ENCODE measurements around the gene OGT. TPM values are rescaled to one million over a fixed set of nuclear protein-coding genes. Genes with fewer than 3 reads are reported as not detected.
"Not testable (repeated sequence)": the region's sequence is repeated elsewhere in the genome, so short reads cannot be mapped to it uniquely, and the experiment has no call there.

OGT gene
- total RNA-seq, 2 experiments from 2014 or later, result 360 to 382 TPM

GRCh38 chrX:71606536-71607216 is 73.8 kb downstream of the OGT start:
- peak; percentile 28 for DNase-seq
- CTCF ChIA-PET, result interaction anchor here (1.0 to 1.6 kb wide), 4 partner anchors 11 to 57 kb away, joined by 3 to 8 read pairs (median 4); no protein-coding TSS in a partner anchor
- H3K27ac Mint-ChIP-seq, result peak overlapping the region; percentile 83
- H3K4me3 Mint-ChIP-seq, result peak overlapping the region; percentile 3
- H3K36me3 Mint-ChIP-seq (ENCODE audit: low read depth), result peaks cover 82% of the 10 kb centered on the region
- POLR2A ChIA-PET, result interaction anchor here (1.1 to 3.6 kb wide), 7 partner anchors 10 to 323 kb away, joined by 3 to 9 read pairs (median 5); partner anchors contain the start of genes CXCR3 and NONO
- H3K9me3 Mint-ChIP-seq, result no peaks in the 10 kb centered on the region
- H3K4me1 Mint-ChIP-seq, result peaks cover 61% of the 10 kb centered on the region
- no peaks in the 10 kb centered on the region for H3K27me3 Mint-ChIP-seq

GRCh38 chrX:71607488-71607887 is 74.6 kb downstream of the OGT start:
- POLR2A ChIA-PET, result interaction anchor here (1.4 to 3.6 kb wide), 3 partner anchors 14 to 73 kb away, joined by 4 to 9 read pairs (median 5); no protein-coding TSS in a partner anchor
- peaks cover 61% of the 10 kb centered on the region for H3K4me1 Mint-ChIP-seq
- peak overlapping the region; percentile 83 for H3K27ac Mint-ChIP-seq
- no peak overlapping the region for H3K4me3 Mint-ChIP-seq
- H3K36me3 Mint-ChIP-seq (ENCODE audit: low read depth), result peaks cover 79% of the 10 kb centered on the region
- DNase-seq, result no peak
- H3K27me3 Mint-ChIP-seq, result no peaks in the 10 kb centered on the region
- CTCF ChIA-PET, result interaction anchor here (1.6 kb wide), 1 partner anchor 45 kb away, joined by 8 read pairs; no protein-coding TSS in a partner anchor
- no peaks in the 10 kb centered on the region for H3K9me3 Mint-ChIP-seq

GRCh38 chrX:71609095-71609750 is 76.3 kb downstream of the OGT start:
- Mint-ChIP-seq H3K4me3 (no peak overlapping the region), H3K4me1 (peaks cover 63% of the 10 kb centered on the region), H3K27ac (peak overlapping the region; percentile 65), H3K36me3 (ENCODE audit: low read depth) (peaks cover 75% of the 10 kb centered on the region), H3K27me3 (no peaks in the 10 kb centered on the region), H3K9me3 (no peaks in the 10 kb centered on the region)
- DNase-seq, result no peak
- CTCF ChIA-PET, result interaction anchor here (1.0 to 2.0 kb wide), 3 partner anchors 14 to 43 kb away, joined by 3 to 5 read pairs (median 4); no protein-coding TSS in a partner anchor
- POLR2A ChIA-PET, result interaction anchor here (0.8 to 3.6 kb wide), 3 partner anchors 10 to 75 kb away, joined by 3 to 9 read pairs (median 4); no protein-coding TSS in a partner anchor

GRCh38 chrX:71611736-71612135 is 78.8 kb downstream of the OGT start:
- H3K27ac Mint-ChIP-seq, result peak overlapping the region; percentile 34
- DNase-seq, H3K9me3 Mint-ChIP-seq, H3K27me3 Mint-ChIP-seq, H3K4me3 Mint-ChIP-seq, POLR2A ChIA-PET: not testable (repeated sequence)
- H3K36me3 Mint-ChIP-seq (ENCODE audit: low read depth), result peaks cover 78% of the 10 kb centered on the region
- CTCF ChIA-PET, result interaction anchor here (2.1 kb wide), 1 partner anchor 11 kb away, joined by 6 read pairs; no protein-coding TSS in a partner anchor
- H3K4me1 Mint-ChIP-seq, result peaks cover 62% of the 10 kb centered on the region

GRCh38 chrX:71612256-71612655 is 79.4 kb downstream of the OGT start:
- ChIA-PET POLR2A (no interaction called here), CTCF (no interaction called here)
- Mint-ChIP-seq H3K27ac (no peak overlapping the region), H3K27me3 (no peaks in the 10 kb centered on the region), H3K9me3 (no peaks in the 10 kb centered on the region), H3K4me3 (no peak overlapping the region), H3K36me3 (ENCODE audit: low read depth) (peaks cover 82% of the 10 kb centered on the region), H3K4me1 (peaks cover 59% of the 10 kb centered on the region)
- no peak for DNase-seq

GRCh38 chrX:71615056-71615455 is 82.2 kb downstream of the OGT start:
- H3K27me3 Mint-ChIP-seq, result no peaks in the 10 kb centered on the region
- POLR2A ChIA-PET, result interaction anchor here (1.2 to 2.3 kb wide), 4 partner anchors 22 to 83 kb away, joined by 3 to 11 read pairs (median 6); no protein-coding TSS in a partner anchor
- peaks cover 65% of the 10 kb centered on the region for H3K36me3 Mint-ChIP-seq (ENCODE audit: low read depth)
- no peak for DNase-seq
- no peaks in the 10 kb centered on the region for H3K9me3 Mint-ChIP-seq
- H3K4me3 Mint-ChIP-seq, result peak overlapping the region; percentile 91
- H3K4me1 Mint-ChIP-seq, result peaks cover 60% of the 10 kb centered on the region
- CTCF ChIA-PET, result no interaction called here
- H3K27ac Mint-ChIP-seq, result peak overlapping the region; percentile 90

- H3K4me3 Mint-ChIP-seq, result peak overlapping the region; percentile 91
- peaks cover 67% of the 10 kb centered on the region for H3K4me1 Mint-ChIP-seq
- no peaks in the 10 kb centered on the region for H3K9me3 Mint-ChIP-seq
- H3K36me3 Mint-ChIP-seq (ENCODE audit: low read depth), result peaks cover 65% of the 10 kb centered on the region
- ChIA-PET POLR2A (interaction anchor here (1.2 to 2.3 kb wide), 6 partner anchors 9 to 84 kb away, joined by 3 to 11 read pairs (median 4); no protein-coding TSS in a partner anchor), CTCF (interaction anchor here (0.6 kb wide), 1 partner anchor 646 kb away, joined by 4 read pairs; no protein-coding TSS in a partner anchor)
- H3K27ac Mint-ChIP-seq, result peak overlapping the region; percentile 90
- no peaks in the 10 kb centered on the region for H3K27me3 Mint-ChIP-seq
- DNase-seq, result no peak
Observed at GRCh38 chrX:71615954-71616353, 83.0 kb downstream of the OGT start.

- Mint-ChIP-seq H3K4me1 (peaks cover 69% of the 10 kb centered on the region), H3K9me3 (no peaks in the 10 kb centered on the region), H3K27ac (peak overlapping the region; percentile 90), H3K4me3 (peak overlapping the region; percentile 91), H3K36me3 (ENCODE audit: low read depth) (peaks cover 56% of the 10 kb centered on the region), H3K27me3 (no peaks in the 10 kb centered on the region)
- ChIA-PET POLR2A (interaction anchor here (0.9 to 7.7 kb wide), 7 partner anchors 10 to 435 kb away, joined by 3 to 87 read pairs (median 5); partner anchors contain the start of genes NONO and OGT), CTCF (interaction anchor here (1.5 to 2.2 kb wide), 2 partner anchors 11 to 35 kb away, joined by 4 to 6 read pairs; no protein-coding TSS in a partner anchor)
- peak; percentile 45 for DNase-seq
Observed at GRCh38 chrX:71616672-71617529, 84.0 kb downstream of the OGT start.

- Mint-ChIP-seq H3K4me3 (peak overlapping the region; percentile 91), H3K4me1 (peaks cover 77% of the 10 kb centered on the region), H3K9me3 (no peaks in the 10 kb centered on the region), H3K27ac (peak overlapping the region; percentile 90), H3K36me3 (ENCODE audit: low read depth) (peaks cover 52% of the 10 kb centered on the region), H3K27me3 (no peaks in the 10 kb centered on the region)
- DNase-seq, result no peak
- ChIA-PET CTCF (interaction anchor here (0.9 to 2.2 kb wide), 4 partner anchors 12 to 34 kb away, joined by 4 to 6 read pairs (median 4); no protein-coding TSS in a partner anchor), POLR2A (interaction anchor here (1.8 to 7.7 kb wide), 3 partner anchors 20 to 436 kb away, joined by 5 to 87 read pairs (median 16); partner anchors contain the start of gene OGT)
Observed at GRCh38 chrX:71617742-71618141, 84.8 kb downstream of the OGT start.

GRCh38 chrX:71618303-71618721 is 85.4 kb downstream of the OGT start, which contains the start of gene CXCR3:
CXCR3 (minus strand) TSS chrX:71618511; CDS start chrX:71618449, 62 bp downstream.
- CTCF ChIA-PET, result interaction anchor here (0.9 to 2.2 kb wide), 6 partner anchors 20 to 76 kb away, joined by 3 to 6 read pairs (median 4); no protein-coding TSS in a partner anchor
- Mint-ChIP-seq H3K4me3 (peak within 1 kb of the TSS; percentile 91), H3K36me3 (ENCODE audit: low read depth) (peaks cover 46% of the 10 kb centered on the region), H3K27me3 (no peaks in the 10 kb centered on the region), H3K9me3 (no peaks in the 10 kb centered on the region), H3K4me1 (peaks cover 80% of the 10 kb centered on the region), H3K27ac (peak within 1 kb of the TSS; percentile 90)
- POLR2A ChIA-PET, result interaction anchor here (0.6 to 7.7 kb wide), 10 partner anchors 8 to 507 kb away, joined by 3 to 87 read pairs (median 4); partner anchors contain the start of genes IL2RG, OGT and TAF1
- peak; percentile 80 for DNase-seq

GRCh38 chrX:71618787-71619186 is 85.9 kb downstream of the OGT start:
- H3K27ac Mint-ChIP-seq, result peak overlapping the region; percentile 90
- no peaks in the 10 kb centered on the region for H3K9me3 Mint-ChIP-seq
- no peak for DNase-seq
- H3K36me3 Mint-ChIP-seq (ENCODE audit: low read depth), result peaks cover 41% of the 10 kb centered on the region
- peak overlapping the region; percentile 91 for H3K4me3 Mint-ChIP-seq
- CTCF ChIA-PET, result interaction anchor here (0.9 to 2.2 kb wide), 5 partner anchors 19 to 76 kb away, joined by 3 to 6 read pairs (median 3); no protein-coding TSS in a partner anchor
- POLR2A ChIA-PET, result interaction anchor here (0.6 to 7.7 kb wide), 12 partner anchors 8 to 507 kb away, joined by 3 to 87 read pairs (median 3); partner anchors contain the start of genes IL2RG, OGT and TAF1
- no peaks in the 10 kb centered on the region for H3K27me3 Mint-ChIP-seq
- H3K4me1 Mint-ChIP-seq, result peaks cover 80% of the 10 kb centered on the region
